Suprapubic skin (tissue), 4 donors: Measurements from ENCODE around the gene TRAK1.

ENCODE experiments used
- CTCF ChIP-seq, 2 donors: fragments of 200-600 bp in 1 of 2; fragments of 450-650 bp in 1 of 2; sonication (generic) in 1 of 2; IDR thresholded peaks; one replicate each; pipeline ENCODE4 v1.5.1; 2016 to 2019; ENCODE audit warnings: antibody characterized with exemption in 2 of 2, mild to moderate bottlenecking in 1 of 2, moderate library complexity in 1 of 2
- EP300 ChIP-seq: sonication (generic); formaldehyde crosslinking; IDR thresholded peaks from one replicate; pipeline ENCODE4 v1.6.1; 2017; ENCODE audit warnings: antibody characterized with exemption
- POLR2A ChIP-seq, 2 donors: fragments of 450-650 bp; IDR thresholded peaks; one replicate each; pipeline ENCODE4 v1.6.1; 2017; ENCODE audit warnings: antibody characterized with exemption in 2 of 2, mild to moderate bottlenecking in 2 of 2, moderate library complexity in 2 of 2
- POLR2AphosphoS5 ChIP-seq, 3 donors: sonication (generic); formaldehyde crosslinking; IDR thresholded peaks; one replicate each; pipeline ENCODE4 v1.6.1; 2017; ENCODE audit warnings: antibody characterized with exemption in 3 of 3

- no peak for TF ChIP-seq CTCF (IDR thresholded peaks at IDR 0.05)
- TF ChIP-seq POLR2A (IDR thresholded peaks at IDR 0.05): no peak
- TF ChIP-seq EP300: no peak
- no peak for TF ChIP-seq POLR2AphosphoS5 (IDR thresholded peaks at IDR 0.05)
Measured at GRCh38 chr3:42110631-42111030, 19.5 kb downstream of the TRAK1 start.
